Thymus (tissue), 11 donors: ENCODE results near the gene MAP3K4. TPM values are rescaled to one million over a fixed set of nuclear protein-coding genes. Genes with fewer than 3 reads are reported as not detected.
"Not testable (repeated sequence)": the region's sequence is repeated elsewhere in the genome, so short reads cannot be mapped to it uniquely, and the experiment has no call there.

ENCODE experiments used
- DNase-seq, 9 donors: peaks; one replicate each; pipeline ENCODE4 v3.0.0-alpha.2; 2013; ENCODE audit warnings: low spot score in 9 of 9, low read depth in 6 of 9, missing footprints in 1 of 9
- H3K27ac ChIP-seq, 2 donors: one replicate each; pipeline ENCODE4 v1.5.1; 2013; ENCODE audit warnings: control low read depth in 1 of 2, low read depth in 1 of 2, low read length in 1 of 2, mild to moderate bottlenecking in 1 of 2, moderate library complexity in 1 of 2
- H3K27me3 ChIP-seq, 2 donors: one replicate each; pipeline ENCODE4 v1.5.1; 2013; ENCODE audit warnings: low read length in 1 of 2; ENCODE audit not compliant: control insufficient read depth in 2 of 2, insufficient read depth in 1 of 2
- H3K36me3 ChIP-seq, 2 donors: one replicate each; pipeline ENCODE4 v1.5.1; 2013; ENCODE audit warnings: low read length in 1 of 2, mild to moderate bottlenecking in 1 of 2, moderate library complexity in 1 of 2; ENCODE audit not compliant: control insufficient read depth in 2 of 2, insufficient read depth in 2 of 2
- H3K4me1 ChIP-seq, 2 donors: one replicate each; pipeline ENCODE4 v1.5.1; 2013; ENCODE audit warnings: low read length in 2 of 2; ENCODE audit not compliant: control insufficient read depth in 2 of 2, insufficient read depth in 2 of 2
- H3K4me3 ChIP-seq, 2 donors: one replicate each; pipeline ENCODE4 v1.5.1; 2013; ENCODE audit warnings: low read length in 2 of 2, control low read depth in 1 of 2, mild to moderate bottlenecking in 1 of 2
- H3K9me3 ChIP-seq, 2 donors: one replicate each; pipeline ENCODE4 v1.5.1; 2013; ENCODE audit warnings: low read length in 1 of 2, mild to moderate bottlenecking in 1 of 2; ENCODE audit not compliant: control insufficient read depth in 2 of 2, insufficient read depth in 1 of 2
- WGBS: extraction: QIAGEN DNeasy Blood & Tissue Kit; methylation state at CpG from one replicate; pipeline ENCODE4 v1.1.7; 2013; 5-methylcytosine and 5-hydroxymethylcytosine counted together
- polyA plus RNA-seq: library from polyadenylated mRNA; stranded (reverse); fragments of 200-250 nt; gene quantifications from one replicate; pipeline ENCODE4 v1.2.3, GENCODE V29; 2013
- total RNA-seq: library from RNA; stranded (reverse); fragments of 120-200 nt; gene quantifications from one replicate; pipeline ENCODE4 v1.2.4, GENCODE V29; 2013
- donor health status: healthy.

Gene MAP3K4
- total and polyA plus RNA-seq, 2 donors, result 25.1 to 26.7 TPM

GRCh38 chr6:160966493-160967229 is 24.9 kb upstream of the MAP3K4 start:
- WGBS, result 84% methylated on average over 7 of the region's 7 CpGs
- Histone ChIP-seq H3K4me3 (no peak overlapping the region), H3K4me1 (no peaks in the 10 kb centered on the region), H3K36me3 (no peaks in the 10 kb centered on the region), H3K27ac (no peak overlapping the region), H3K27me3 (no peaks in the 10 kb centered on the region), H3K9me3 (no peaks in the 10 kb centered on the region)
- DNase-seq, result no peak

GRCh38 chr6:160967351-160967750 is 24.2 kb upstream of the MAP3K4 start:
- no peaks in the 10 kb centered on the region for H3K4me1 ChIP-seq
- H3K4me3 ChIP-seq, result no peak overlapping the region
- no peak overlapping the region for H3K27ac ChIP-seq
- H3K36me3 ChIP-seq, result no peaks in the 10 kb centered on the region
- 95% methylated on average over 4 of the region's 4 CpGs for WGBS
- no peaks in the 10 kb centered on the region for H3K9me3 ChIP-seq
- no peaks in the 10 kb centered on the region for H3K27me3 ChIP-seq
- no peak for DNase-seq

DNA sequence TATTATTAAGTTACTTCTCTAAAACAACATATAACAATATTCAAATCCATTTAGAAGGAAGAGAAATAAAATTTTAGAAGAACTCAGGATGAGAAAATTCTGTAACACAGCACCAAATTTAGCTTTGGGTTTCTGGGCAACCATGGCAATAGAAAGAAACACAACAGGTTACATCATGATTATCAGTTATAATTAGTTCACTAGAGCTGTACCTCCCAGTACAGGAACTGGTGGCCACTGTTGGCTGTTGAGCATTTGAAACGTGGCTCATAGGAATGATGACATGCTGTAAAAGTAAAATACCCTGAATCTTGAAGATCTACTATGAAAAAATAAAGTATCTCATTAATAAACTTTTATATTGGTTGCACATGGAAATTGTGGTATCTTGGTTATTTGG is 23.7 kb upstream of the MAP3K4 start:
- Histone ChIP-seq H3K36me3 (no peaks in the 10 kb centered on the region), H3K27ac (no peak overlapping the region), H3K4me1 (no peaks in the 10 kb centered on the region), H3K9me3 (no peaks in the 10 kb centered on the region), H3K27me3 (no peaks in the 10 kb centered on the region), H3K4me3 (no peak overlapping the region)
- DNase-seq, result no peak
- WGBS, result 34% methylated on average over 1 of the region's 1 CpG

DNA sequence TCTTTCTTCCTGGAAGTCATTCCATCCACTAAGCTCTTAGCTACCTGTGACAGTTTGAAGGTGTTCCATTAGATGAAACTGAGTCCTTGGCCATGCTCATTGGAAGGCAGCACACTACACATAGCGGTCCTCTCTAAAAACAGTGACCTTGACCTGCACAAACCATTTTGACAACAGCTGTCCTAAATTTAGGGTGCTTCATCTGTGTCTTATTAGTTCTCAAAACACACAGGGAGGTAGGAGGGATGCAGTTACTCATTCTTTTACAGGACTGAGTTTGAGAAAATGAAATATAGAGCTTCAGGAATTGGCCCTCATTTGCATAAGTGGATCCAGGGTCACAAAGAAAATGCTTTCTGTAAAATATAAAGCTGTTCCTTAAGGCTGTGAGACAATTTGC is 20.4 kb upstream of the MAP3K4 start:
- 96% methylated on average over 1 of the region's 1 CpG for WGBS
- no peaks in the 10 kb centered on the region for H3K9me3 ChIP-seq
- H3K4me1 ChIP-seq, result no peaks in the 10 kb centered on the region
- DNase-seq, result no peak
- no peaks in the 10 kb centered on the region for H3K36me3 ChIP-seq
- no peak overlapping the region for H3K27ac ChIP-seq
- no peaks in the 10 kb centered on the region for H3K27me3 ChIP-seq
- H3K4me3 ChIP-seq, result no peak overlapping the region

- Histone ChIP-seq H3K27ac (no peak overlapping the region), H3K27me3 (no peaks in the 10 kb centered on the region), H3K4me1 (no peaks in the 10 kb centered on the region), H3K4me3 (no peak overlapping the region), H3K9me3 (no peaks in the 10 kb centered on the region), H3K36me3 (no peaks in the 10 kb centered on the region)
- WGBS, result 84% methylated on average over 3 of the region's 3 CpGs
- DNase-seq, result peak in 1 of 9 donors; percentile 4
Observed at GRCh38 chr6:160972111-160972510, 19.5 kb upstream of the MAP3K4 start.

- not testable (repeated sequence) for H3K4me3 ChIP-seq, H3K36me3 ChIP-seq, H3K4me1 ChIP-seq, H3K27ac ChIP-seq, H3K9me3 ChIP-seq, H3K27me3 ChIP-seq, DNase-seq
- WGBS, result 94% methylated on average over 16 of the region's 16 CpGs
Observed at GRCh38 chr6:160972594-160972993, 19.0 kb upstream of the MAP3K4 start.

GRCh38 chr6:160973311-160974250 is 18.0 kb upstream of the MAP3K4 start:
- Histone ChIP-seq H3K9me3 (no peaks in the 10 kb centered on the region), H3K27me3 (no peaks in the 10 kb centered on the region), H3K36me3 (no peaks in the 10 kb centered on the region), H3K27ac (no peak overlapping the region), H3K4me3 (no peak overlapping the region), H3K4me1 (no peaks in the 10 kb centered on the region)
- no peak for DNase-seq
- 86% methylated on average over 11 of the region's 11 CpGs for WGBS

DNA sequence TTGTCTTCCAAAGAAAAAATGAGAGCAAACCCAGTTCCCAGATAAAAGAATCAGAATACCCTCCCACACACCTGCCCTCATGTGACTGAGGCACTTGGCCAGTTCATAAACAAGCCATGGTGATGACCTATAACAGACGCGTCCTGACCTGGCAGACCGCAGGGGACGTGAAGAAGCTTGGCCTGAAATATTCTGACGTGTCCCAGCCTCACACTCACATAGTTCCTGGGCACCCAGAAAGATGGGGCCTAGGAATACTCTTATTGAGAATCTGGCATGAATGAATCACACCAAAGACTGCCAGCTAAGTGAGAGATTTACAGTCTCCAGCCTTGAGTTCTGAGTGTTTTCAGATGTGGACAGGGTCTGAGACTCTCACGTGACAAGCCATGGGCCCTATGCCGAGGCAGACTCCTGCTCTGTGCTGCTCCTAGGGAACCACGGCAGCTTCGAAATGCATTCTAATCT is 17.2 kb upstream of the MAP3K4 start:
- Histone ChIP-seq H3K27me3 (no peaks in the 10 kb centered on the region), H3K36me3 (no peaks in the 10 kb centered on the region), H3K27ac (no peak overlapping the region), H3K4me3 (no peak overlapping the region), H3K4me1 (no peaks in the 10 kb centered on the region), H3K9me3 (no peaks in the 10 kb centered on the region)
- DNase-seq, result no peak
- WGBS, result 86% methylated on average over 9 of the region's 9 CpGs

GRCh38 chr6:160975162-160975561 is 16.4 kb upstream of the MAP3K4 start:
- Histone ChIP-seq H3K4me1 (no peaks in the 10 kb centered on the region), H3K27me3 (no peaks in the 10 kb centered on the region), H3K9me3 (no peaks in the 10 kb centered on the region), H3K4me3 (no peak overlapping the region), H3K36me3 (no peaks in the 10 kb centered on the region), H3K27ac (no peak overlapping the region)
- WGBS, result 91% methylated on average over 1 of the region's 1 CpG
- DNase-seq, result no peak
